GM04503 (cell line): ENCODE measurements around the gene CELSR1.
"Not testable (repeated sequence)": the region's sequence is repeated elsewhere in the genome, so short reads cannot be mapped to it uniquely, and the experiment has no call there.

ENCODE experiments used
- DNase-seq: peaks from one replicate; pipeline ENCODE4 v3.0.0-alpha.2; 2012; ENCODE audit warnings: low read depth

Gene CELSR1

GRCh38 chr22:46319319-46319718 lies 218.1 kb downstream of the CELSR1 start:
- DNase-seq: no peak

GRCh38 chr22:46318576-46318975 lies 218.8 kb downstream of the CELSR1 start:
- no peak for DNase-seq

- no peak for DNase-seq
Observed at GRCh38 chr22:46317646-46318045, 219.8 kb downstream of the CELSR1 start.

- DNase-seq: no peak
Observed at GRCh38 chr22:46315976-46316375, 221.4 kb downstream of the CELSR1 start.

GRCh38 chr22:46312848-46313247 lies 224.6 kb downstream of the CELSR1 start:
- not testable (repeated sequence) for DNase-seq

- no peak for DNase-seq
Observed at GRCh38 chr22:46312056-46312455, 225.4 kb downstream of the CELSR1 start.
